ENCODE measurements around the gene TP53I3. TPM values are rescaled to one million over a fixed set of nuclear protein-coding genes. Genes with fewer than 3 reads are reported as not detected.

The TP53I3 gene
- total RNA-seq, 1 donor from 2014 or later = 93.2 TPM

GRCh38 chr2:24054366-24055010, 30.1 kb downstream of the TP53I3 start:
- no peak for FAIRE-seq
- Histone ChIP-seq H3K4me2 (ENCODE audit: low read length) (no peak overlapping the region), H3K9ac (ENCODE audit: low read length) (no peak overlapping the region), H2AFZ (ENCODE audit: low read depth, low read length) (no peak overlapping the region), H3K9me3 (ENCODE audit: insufficient read depth, low read depth, low read length) (no peaks in the 10 kb centered on the region), H3K4me1 (ENCODE audit: insufficient read depth, low read length) (no peaks in the 10 kb centered on the region), H3K36me3 (ENCODE audit: insufficient read depth, low read length) (no peaks in the 10 kb centered on the region), H3K27ac (ENCODE audit: low read depth, low read length) (no peak overlapping the region), H3K79me2 (ENCODE audit: insufficient read depth, low read length) (no peaks in the 10 kb centered on the region), H3K27me3 (ENCODE audit: insufficient read depth, low read length) (no peaks in the 10 kb centered on the region), H4K20me1 (ENCODE audit: insufficient read depth, low read length) (no peaks in the 10 kb centered on the region), H3K4me3 (ENCODE audit: insufficient read depth, low read depth, low read length) (no peak overlapping the region)
- H3K27ac Mint-ChIP-seq (ENCODE audit: unreplicated experiment) = no peak overlapping the region
- H3K9me3 Mint-ChIP-seq (ENCODE audit: unreplicated experiment) = no peaks in the 10 kb centered on the region
- H3K4me1 Mint-ChIP-seq (ENCODE audit: low read depth, unreplicated experiment) = no peaks in the 10 kb centered on the region
- peaks cover 6% of the 10 kb centered on the region for H3K36me3 Mint-ChIP-seq (ENCODE audit: low read depth, unreplicated experiment)
- H3K4me3 Mint-ChIP-seq (ENCODE audit: unreplicated experiment) = no peak overlapping the region
- no peak for DNase-seq (ENCODE audit: low read depth)
- H3K27me3 Mint-ChIP-seq (ENCODE audit: low read depth, unreplicated experiment) = no peaks in the 10 kb centered on the region
- TF ChIP-seq EZH2 (IDR thresholded peaks at IDR 0.05; ENCODE audit: insufficient read depth, low read length) (no peak), CTCF (IDR thresholded peaks at IDR 0.05; ENCODE audit: insufficient read depth, low read depth, low read length) (no peak)

GRCh38 chr2:24052951-24053350, 31.7 kb downstream of the TP53I3 start:
- H3K4me3 Mint-ChIP-seq (ENCODE audit: unreplicated experiment) = no peak overlapping the region
- no peaks in the 10 kb centered on the region for H4K20me1 ChIP-seq (ENCODE audit: insufficient read depth, low read length)
- FAIRE-seq = no peak

More at GRCh38 chr2:24052951-24053350, 31.7 kb downstream of the TP53I3 start:
- Mint-ChIP-seq H3K27ac (ENCODE audit: unreplicated experiment) (no peak overlapping the region), H3K36me3 (ENCODE audit: low read depth, unreplicated experiment) (peaks cover 6% of the 10 kb centered on the region), H3K4me1 (ENCODE audit: low read depth, unreplicated experiment) (no peaks in the 10 kb centered on the region), H3K27me3 (ENCODE audit: low read depth, unreplicated experiment) (no peaks in the 10 kb centered on the region), H3K9me3 (ENCODE audit: unreplicated experiment) (no peaks in the 10 kb centered on the region)
- H3K9me3 ChIP-seq (ENCODE audit: insufficient read depth, low read depth, low read length) = no peaks in the 10 kb centered on the region
- no peak overlapping the region for H3K4me3 ChIP-seq (ENCODE audit: insufficient read depth, low read depth, low read length)
- H2AFZ ChIP-seq (ENCODE audit: low read depth, low read length) = no peak overlapping the region
- peaks cover 7% of the 10 kb centered on the region for H3K4me1 ChIP-seq (ENCODE audit: insufficient read depth, low read length)
- no peak overlapping the region for H3K4me2 ChIP-seq (ENCODE audit: low read length)
- no peaks in the 10 kb centered on the region for H3K79me2 ChIP-seq (ENCODE audit: insufficient read depth, low read length)
- no peak for DNase-seq (ENCODE audit: low read depth)
- TF ChIP-seq EZH2 (IDR thresholded peaks at IDR 0.05; ENCODE audit: insufficient read depth, low read length) (no peak), CTCF (IDR thresholded peaks at IDR 0.05; ENCODE audit: insufficient read depth, low read depth, low read length) (no peak)
- no peaks in the 10 kb centered on the region for H3K36me3 ChIP-seq (ENCODE audit: insufficient read depth, low read length)
- H3K27ac ChIP-seq (ENCODE audit: low read depth, low read length) = no peak overlapping the region
- no peaks in the 10 kb centered on the region for H3K27me3 ChIP-seq (ENCODE audit: insufficient read depth, low read length)
- H3K9ac ChIP-seq (ENCODE audit: low read length) = no peak overlapping the region
